ENCODE data around the gene RNF207.

GRCh38 chr1:6179564-6180175 lies 26.2 kb upstream of the RNF207 start:
- TF ChIP-seq POLR2A (IDR thresholded peaks at IDR 0.05; ENCODE audit: control extremely low read depth in 1 of 2, low read depth in 2 of 2, low read length in 2 of 2) (no peak), CHD2 (IDR thresholded peaks at IDR 0.05; ENCODE audit: low read length) (no peak), EP300 (IDR thresholded peaks at IDR 0.05; ENCODE audit: borderline replicate concordance in 1 of 2, low read depth in 2 of 2, low read length in 2 of 2) (no peak), SRF (IDR thresholded peaks at IDR 0.05; ENCODE audit: low read depth, low read length) (no peak)
